Stimulated activated CD4-positive, alpha-beta T cell treated with anti-CD3 and anti-CD28 coated beads, TNF-alpha, amount 100 ng/mL, for 48 hours (primary cell): Measurements from ENCODE around the gene PPT1.
"Not testable (repeated sequence)": the region's sequence is repeated elsewhere in the genome, so short reads cannot be mapped to it uniquely, and the experiment has no call there.

Experiments used
- DNase-seq, 3 donors: peaks; one replicate each; pipeline ENCODE4 v3.0.0-alpha.2; 2020; ENCODE audit warnings: low read depth in 3 of 3

The PPT1 gene

DNA sequence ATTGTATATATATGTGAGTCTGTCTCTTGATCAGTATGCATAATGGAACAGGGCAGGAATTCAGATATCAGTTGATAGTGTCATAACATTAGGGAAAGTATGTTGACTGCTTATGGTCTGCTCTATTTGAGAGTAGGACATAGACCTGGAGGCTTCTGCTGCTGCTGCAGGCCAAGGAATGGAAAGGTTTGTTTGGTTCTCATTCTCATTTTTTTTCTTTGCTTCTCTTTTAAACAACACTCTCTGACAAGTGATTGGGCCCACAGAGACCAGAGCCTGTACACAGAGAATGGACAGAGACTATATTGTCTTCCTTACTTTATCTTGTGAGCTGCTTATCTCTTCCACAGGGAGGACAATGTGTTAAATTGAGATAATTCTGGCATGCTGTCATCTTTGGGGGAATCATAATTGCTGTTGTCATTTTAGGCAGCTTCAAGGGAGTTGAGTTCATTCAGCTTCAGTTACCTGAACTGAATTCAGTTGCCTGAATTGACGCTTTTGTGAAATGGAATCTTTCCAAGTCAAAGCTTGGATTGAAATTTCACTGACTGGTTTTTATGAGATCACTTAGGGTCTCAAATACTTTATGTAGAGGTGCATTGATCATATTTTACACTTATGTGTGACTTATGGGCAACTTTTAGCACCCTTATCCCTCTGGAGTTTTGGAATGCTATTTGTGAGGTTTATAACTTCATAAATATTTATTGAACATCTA is 39.6 kb downstream of the PPT1 start:
- no peak for DNase-seq

DNA sequence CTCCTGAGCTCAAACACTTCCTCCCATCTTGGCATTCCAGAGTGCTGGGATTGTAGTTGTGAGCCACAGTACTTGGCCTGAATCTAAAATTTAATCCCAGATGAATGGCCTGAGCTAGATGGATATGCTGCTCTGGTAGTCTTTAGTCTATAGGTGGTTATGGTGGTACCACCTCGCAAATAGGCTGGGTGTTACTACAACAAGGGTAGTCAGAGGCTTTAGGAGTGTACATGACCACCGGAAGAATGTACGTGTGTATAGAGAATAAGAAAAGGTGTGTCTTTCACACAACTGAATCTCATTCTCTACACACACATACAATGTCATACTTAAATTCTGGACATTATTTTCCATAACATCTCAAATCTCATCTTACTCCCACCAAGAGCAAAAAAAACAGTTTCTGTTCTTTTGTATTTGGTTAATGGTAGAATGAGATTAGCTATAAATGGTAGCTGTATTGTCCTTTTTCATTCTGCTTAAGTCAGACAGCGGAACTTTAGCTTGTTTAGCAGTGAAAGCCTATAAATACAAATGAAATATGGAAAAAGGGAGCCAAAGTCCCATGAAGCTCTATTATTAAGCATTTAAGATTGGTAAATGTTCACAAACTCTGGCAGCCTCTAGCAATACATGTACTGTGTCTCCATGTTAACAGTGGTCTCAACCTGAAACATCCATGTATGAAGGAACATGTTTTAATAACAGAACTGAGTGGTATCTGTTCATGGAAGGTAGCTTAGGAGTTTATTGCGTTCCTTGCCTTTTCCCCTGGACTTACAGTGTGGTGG is 40.3 kb downstream of the PPT1 start:
- no peak for DNase-seq

DNA sequence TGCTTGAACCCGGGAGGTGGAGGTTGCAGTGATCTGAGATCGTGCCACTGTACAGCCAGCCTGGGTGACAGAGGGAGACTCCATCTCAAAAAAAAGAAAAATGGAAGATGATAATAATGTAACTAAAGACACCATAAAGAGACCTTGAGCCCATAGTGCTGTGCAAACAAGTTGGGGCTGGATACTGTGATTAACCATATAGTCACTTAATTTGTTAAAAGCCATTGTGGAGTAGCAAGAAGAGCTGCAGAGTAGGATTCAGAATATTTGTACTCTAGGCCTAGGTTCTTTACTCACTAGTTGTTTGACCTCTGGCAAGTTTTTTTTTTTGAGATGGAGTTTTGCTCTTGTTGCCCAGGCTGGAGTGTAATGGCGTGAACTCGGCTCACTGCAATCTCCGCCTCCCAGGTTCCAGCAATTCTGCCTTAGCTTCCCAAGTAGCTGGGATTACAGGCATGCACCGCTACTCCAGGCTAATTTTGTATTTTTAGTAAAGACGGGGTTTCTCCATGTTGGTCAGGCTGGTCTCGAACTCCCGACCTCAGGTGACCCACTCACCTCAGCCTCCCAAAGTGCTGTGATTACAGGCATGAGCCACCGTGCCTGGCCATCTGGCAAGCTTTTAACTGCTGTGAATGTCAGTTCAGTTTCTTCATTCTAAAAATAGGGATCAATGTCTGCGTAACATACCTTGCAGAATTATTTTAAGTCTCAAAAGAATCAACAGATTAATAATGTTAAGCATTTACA is 43.7 kb downstream of the PPT1 start:
- no peak for DNase-seq

DNA sequence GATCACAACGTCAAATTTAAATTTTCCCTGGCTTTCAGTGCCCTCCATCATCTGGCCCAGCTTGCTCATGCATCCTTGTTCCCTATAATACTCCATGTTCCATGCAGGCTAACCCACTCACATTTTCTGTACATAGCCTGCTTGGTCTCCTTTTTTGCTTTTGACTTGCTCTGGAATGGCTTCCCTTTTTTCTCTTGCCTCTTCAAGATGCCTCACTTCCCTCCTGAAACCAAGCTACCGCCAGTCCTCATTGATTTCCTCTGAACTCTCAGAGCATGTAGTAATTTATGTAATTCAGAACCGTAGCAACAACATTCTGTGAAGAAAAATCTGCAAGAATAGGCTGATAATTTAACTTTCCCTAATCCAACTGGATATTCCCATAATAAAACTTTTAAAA is 46.2 kb downstream of the PPT1 start:
- no peak for DNase-seq

DNA sequence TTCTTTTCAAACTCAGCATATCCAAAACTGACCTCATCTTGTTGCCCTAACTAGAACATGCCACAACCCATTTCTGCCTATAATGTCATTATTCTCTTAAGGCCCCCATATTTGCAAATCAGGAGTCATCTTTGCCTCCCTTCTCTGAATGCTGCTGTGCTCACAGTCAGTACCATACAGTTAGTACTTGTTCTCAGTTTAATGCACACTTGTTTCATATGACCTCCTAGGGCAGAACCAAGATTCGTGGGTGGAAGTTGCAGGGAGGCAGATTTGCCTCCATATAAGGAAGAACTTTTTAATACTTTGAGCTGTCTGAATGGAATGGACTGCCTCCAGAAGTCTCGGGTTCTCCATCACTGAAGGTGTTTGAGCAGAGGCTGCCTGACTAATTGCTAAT is 47.3 kb downstream of the PPT1 start:
- peak in 1 of 3 donors; percentile 20 for DNase-seq

DNA sequence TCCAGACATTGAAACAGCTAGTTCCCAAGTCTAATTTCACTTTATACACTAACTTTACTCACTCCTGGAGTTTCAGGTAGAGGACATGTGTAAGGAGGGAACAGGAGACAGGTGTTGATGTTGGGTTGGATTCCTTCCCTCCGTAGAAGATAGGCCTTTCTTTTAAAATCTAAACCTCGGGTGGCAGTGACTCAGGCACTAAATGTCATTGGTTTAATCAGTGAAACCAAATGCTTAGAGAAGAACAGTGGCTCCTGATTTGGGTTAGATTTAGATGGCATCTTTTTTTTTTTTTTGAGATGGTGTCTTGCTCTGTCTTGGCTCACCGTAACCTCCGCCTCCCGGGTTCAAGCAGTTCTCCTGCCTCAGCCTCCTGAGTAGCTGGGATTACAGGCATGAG is 49.3 kb downstream of the PPT1 start:
- no peak for DNase-seq

DNA sequence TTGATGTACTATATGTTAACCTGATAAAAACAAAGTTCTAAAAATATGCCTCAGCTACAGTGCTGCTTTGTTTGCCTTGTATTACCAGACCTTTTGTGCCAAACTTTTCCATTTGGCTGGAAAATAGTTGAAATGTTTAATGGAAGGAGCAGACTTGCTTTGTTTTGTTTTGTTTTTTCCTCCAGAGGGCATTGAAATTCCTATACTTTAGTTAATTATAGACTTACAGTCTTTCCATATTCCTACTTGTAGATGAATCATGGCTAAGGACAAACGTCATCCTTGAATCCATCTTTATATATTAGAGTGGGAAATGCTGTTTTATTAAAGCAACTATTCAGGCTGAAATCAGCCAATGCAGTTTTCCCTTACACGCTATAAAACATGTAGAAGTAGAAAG is 49.8 kb downstream of the PPT1 start:
- DNase-seq = no peak

DNA sequence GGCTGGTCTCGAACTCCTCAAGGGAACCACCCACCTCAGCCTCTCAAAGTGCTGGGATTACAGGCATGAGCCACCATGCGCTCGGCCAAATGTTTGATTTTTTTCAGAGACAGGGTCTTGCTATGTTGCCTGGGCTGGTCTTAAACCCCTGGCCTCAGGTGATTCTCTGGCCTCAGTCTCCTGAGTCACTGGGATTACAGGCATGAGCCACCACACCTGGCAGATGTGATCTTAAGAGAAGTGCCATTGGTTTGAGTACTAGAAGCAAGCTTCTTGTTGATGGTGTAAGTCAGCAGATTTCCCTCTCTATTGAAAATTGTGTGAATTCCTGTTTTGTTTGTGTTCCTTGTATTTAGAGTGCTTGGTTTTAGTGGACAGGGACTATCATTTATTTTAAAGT is 51.3 kb downstream of the PPT1 start:
- no peak for DNase-seq

DNA sequence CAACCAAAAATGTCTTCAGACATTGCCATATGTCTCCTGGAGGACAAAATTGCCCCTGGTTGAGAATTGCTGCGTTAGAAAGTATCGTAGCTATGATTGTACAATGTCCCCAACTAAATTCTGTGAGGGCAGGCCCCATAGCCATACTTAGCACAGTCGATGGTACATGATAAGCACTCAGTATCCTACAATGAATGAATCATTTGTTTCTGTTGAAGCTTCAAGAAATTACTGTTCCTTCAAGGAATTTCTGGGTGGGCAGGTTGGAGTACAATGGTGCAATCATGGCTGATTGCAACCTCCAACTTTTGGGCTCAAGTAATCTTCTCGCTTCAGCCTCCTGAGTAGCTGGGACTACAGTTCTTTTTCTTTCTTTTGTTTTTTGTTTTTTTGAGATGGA is 51.9 kb downstream of the PPT1 start:
- no peak for DNase-seq

DNA sequence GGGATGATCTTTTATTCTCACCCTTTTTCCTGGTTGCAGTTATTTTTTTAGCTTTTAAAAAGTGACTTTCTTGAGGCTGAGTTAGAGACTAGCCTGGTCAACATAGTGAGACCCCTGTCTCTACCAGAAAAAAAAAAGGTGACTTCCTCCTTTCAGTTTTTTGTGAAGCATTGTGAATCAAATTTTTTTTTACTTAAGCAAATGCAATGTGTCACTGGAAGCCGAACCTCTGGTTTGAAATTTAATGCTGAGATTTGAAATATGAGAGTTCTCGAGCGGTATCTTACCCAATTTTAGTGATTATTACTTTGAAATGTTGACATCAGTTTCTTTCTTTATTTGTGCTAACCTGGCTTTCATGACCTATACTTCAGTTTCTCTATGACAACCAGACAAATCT is 52.9 kb downstream of the PPT1 start:
- no peak for DNase-seq

DNA sequence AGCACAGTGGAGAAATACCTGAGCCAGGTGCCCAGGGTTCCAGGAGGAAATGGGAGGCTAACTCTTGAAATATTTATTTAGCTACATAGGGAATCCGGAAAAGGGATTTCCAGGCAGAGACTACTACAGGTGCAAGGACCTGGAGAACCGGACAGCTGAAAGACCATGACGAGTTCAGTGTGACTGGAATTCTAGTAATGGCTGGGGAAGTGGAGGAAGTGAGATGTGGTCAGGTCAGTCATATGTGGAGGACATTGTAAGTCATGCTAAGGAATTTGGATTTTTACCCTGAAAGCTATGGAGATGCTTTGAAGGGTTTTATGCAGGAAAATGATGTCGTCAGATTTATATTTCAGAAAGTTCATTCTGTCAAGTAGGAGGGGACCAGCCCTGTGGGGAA is 54.7 kb downstream of the PPT1 start:
- no peak for DNase-seq

DNA sequence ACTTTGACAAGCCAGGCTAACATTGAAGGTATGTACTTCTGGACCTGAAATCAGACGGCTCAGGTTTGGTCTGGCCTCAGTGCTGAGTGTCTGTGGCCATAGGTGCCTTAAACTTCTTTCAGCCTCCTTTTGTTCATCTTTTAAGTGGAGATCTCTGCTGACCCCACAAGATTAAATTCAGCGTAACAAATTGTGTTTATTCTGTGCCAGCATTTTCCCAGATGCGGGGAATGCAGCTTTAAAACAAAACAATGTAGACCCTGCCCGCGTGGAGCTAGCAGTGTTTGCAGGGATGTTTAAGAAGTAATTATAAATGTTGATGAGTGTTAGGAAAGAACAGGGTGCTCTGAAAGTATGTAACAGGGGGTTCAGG is 55.6 kb downstream of the PPT1 start:
- DNase-seq = no peak

DNA sequence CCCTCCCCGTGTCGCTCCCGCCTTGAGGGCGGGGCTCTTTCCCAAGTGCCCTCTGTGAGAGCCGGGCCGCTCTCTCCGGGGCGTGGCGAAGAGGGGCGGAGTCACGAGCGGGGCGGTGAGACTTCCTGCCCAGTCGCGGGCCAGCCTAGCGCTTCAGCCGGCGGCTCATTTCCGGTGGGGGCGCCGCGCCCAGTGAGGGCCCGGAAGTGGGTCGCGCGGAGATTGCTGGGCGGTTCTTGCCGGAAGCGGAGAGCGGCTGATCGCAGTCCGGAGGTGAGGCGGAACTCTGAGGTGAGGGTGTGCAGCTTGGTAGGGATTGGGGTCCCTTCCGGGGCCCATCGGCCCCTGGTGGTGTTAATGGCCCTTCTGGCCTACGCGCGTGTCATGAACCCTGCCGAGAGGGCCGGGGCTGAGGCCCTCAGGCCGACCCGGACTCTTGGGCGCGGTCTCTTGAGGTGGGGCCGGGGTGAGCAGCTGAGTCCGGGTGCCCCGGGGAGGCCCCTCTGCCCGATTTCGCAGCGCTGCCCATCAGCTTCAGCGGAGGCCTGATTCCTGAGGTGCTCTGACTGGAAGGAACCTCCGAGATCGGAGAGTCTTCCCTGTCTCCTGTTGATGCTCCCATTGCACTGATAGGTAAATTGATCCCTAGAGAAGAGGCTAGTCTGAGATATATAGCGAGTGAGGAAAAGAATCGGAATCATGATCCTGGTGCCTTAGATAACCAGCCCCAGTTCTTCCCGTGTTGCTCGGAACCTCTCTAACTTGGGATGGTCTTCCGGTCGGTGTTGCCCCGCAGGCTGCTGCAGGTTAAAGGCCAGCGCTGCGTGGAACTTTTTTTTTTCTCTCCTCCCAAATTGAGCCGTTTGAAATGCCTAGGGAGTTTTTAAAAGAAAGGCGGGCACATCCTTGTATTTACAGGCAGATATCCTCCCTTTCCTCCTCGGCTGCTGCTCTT is 56.3 kb downstream of the PPT1 start, which contains the start of gene CAP1:
TSS of gene CAP1 (plus strand) at position 219 of the 955 bp plus-strand sequence. CDS start 18,618 bp downstream, outside the sequence.
- DNase-seq = peak; percentile 99 to 100 (median 100)

DNA sequence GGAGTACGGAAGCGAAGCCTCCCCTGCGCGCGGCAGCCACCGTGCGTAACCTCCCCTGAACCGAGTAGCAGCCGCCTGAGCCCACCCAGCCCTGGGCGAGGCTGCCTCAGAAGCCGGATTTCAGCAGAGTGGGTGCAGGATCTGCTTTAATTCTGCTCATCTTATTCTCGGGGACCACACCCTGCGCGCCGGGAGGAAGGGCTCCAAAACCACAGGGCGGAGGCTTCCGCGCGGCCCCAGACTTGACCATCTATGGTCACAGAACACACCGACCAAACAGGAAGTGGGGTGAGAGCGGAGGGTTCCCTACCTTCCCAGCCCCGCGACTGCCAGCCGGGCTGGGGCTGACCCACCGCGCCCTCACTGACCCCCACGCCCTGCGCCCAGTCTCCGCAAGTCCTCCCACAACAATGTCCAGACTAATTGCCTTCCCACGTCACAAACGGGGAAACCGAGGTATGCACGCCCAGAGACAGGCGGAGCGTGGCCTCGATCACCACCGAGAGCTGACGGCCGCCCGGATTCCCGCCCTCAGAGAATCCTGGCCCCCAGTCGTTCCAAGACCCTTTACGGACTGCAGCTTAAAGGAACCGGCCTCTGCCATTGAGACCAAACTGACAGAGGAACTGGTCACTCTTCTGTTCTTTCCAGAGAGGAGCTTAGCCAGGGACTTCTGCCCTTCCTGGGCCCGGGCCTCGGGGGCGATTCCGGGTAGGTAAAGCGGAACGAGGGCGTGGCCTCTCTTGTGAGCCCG is 57.1 kb downstream of the PPT1 start:
- peak; percentile 58 to 69 (median 68) for DNase-seq

DNA sequence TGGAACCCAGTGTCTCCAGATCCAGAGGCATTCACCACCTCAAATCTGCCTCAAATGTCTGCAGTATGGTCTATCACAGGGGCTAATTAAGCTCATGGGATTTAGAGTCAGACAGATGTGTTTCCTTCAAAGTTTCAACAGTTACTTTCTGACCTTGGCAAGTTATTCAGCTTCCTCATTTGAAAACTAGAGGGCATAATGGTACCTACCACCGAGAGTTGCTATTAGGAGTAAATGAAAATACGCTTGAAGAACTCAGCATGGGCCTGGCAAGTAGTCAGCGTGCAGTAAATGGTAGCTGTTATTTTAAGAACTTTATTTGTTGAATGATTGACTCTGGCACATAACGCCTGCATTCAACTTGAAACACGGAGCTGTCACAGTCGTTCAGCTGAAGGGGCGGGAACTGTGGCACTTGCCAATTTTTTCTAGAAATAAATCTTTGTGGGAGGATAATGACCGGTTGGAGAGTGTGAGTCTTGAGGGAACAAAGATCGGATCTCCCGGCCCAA is 57.8 kb downstream of the PPT1 start:
- DNase-seq = no peak

DNA sequence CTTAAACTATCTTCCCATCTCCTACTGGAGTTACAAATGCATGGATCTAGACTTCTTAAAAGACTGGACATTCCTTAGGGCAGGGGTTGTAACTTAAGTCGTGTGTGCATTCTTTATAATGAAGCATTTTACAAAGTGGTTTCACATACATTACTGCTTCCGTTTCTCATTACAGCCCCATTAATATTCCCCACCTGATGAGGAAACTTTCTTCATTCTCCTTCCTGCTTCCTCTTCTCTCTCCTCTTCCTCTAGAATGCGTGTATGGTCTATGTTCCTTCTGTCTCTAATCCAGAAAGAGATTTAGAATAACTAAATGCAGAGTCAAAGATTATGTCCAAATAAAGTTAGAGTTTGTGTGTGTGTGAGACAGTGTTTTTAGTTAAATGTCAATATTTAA is 58.4 kb downstream of the PPT1 start:
- DNase-seq = no peak

DNA sequence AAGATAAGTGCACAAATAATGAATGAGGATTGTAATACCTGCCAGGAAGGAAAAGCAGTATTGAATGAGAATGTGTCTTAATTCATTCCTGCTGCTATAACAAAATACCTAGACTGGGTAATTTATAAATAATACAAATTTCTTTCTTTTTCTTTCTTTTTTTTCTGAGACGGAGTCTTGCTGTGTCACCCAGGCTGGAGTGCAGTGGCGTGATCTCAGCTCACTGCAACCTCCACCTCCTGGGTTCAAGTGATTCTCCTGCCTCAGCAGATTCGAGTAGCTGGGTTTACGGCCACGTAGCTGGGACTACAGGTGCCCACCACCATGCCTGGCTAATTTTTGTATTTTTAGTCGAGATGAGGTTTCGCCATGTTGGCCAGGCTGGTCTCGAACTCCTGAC is 59.8 kb downstream of the PPT1 start:
- not testable (repeated sequence) for DNase-seq

DNA sequence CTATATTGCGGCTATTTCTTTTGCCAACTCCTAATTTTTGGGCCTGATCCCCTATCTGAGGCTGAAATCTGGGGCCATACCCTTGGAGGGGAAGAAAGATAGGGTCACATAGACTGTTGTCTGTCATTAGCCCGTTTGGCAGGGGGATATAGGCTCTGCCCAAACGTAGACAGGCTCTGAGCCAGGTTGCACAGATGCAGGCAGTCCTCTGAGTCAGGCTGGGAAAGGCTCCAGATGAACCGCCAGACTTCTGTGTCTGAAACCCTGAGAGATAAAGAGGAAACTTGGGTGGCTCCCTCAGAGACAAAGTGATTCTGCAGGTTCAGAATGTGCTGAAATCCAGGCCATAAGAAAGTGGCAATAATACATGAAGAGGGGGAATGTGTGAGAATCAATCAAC is 60.5 kb downstream of the PPT1 start:
- no peak for DNase-seq

DNA sequence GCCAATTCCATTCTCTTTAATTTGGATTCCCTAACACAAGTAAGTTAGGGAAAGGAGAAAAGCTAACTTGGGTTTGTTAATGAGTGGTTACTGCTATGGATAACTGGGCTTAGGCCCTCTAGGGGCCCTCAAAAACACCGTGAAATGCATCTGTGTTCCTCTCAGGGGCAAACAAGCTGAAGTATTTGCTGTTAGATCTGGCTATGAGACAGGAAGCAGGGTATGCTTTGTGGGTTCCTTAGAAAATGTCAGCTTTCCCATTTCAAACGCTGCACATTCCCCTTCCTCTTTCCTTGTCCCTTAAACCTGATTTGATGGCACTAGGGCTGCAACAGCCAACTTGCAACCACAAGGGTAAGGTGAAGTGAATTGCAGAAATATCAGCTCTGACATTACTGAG is 62.2 kb downstream of the PPT1 start:
- DNase-seq = no peak

DNA sequence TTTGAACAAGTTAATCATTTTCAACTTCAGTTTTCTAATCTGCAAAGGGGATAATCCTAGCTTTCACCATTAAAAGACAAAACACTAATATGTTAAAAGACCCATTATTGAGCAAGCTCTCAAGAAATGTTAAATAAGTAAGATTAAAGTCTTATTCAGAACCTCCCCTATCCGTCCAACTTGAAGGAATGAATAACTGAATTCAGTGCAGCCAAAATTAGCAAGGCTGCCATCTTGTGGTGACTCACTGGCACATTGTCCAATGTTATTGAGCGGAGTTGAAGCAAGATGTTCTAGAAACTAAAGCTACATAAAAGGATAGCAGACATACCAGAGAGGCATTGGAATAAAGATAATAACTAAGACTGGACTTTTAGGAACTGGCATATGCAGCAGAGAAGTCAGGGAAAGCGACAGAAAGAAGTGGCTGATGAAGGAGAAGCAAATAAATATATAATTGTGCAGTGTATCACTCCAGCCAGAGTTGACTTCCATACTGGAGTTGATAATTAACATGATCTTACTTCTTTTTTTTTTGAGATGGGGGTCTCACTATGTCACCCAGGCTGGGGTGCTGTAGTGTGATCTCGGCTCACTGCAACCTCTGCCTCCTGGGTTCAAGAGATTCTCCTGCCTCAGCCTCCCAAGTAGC is 64.7 kb downstream of the PPT1 start:
- no peak for DNase-seq
